Aorta (tissue), 5 donors: ENCODE results near the gene TP53BP2. TPM values are rescaled to one million over a fixed set of nuclear protein-coding genes. Genes with fewer than 3 reads are reported as not detected.

Experiments
- ATAC-seq: fragments of 200-7000 bp; cut with Tn5 transposase; one replicate; pipeline ENCODE4 v1.9.1; 2022; ENCODE audit warnings: moderate library complexity; ENCODE audit not compliant: low FRiP score
- DNase-seq, 2 donors: peaks; one replicate each; pipeline ENCODE4 v3.0.0-alpha.2; 2020
- H3K27ac ChIP-seq, 2 donors: one replicate each; pipeline ENCODE4 v1.5.1; 2013; ENCODE audit warnings: low read length in 2 of 2, mild to moderate bottlenecking in 2 of 2, moderate library complexity in 2 of 2, control low read depth in 1 of 2, inconsistent platforms in 1 of 2, low read depth in 1 of 2
- H3K27me3 ChIP-seq, 2 donors: one replicate each; pipeline ENCODE4 v1.6.1; 2013; ENCODE audit warnings: control low read depth in 1 of 2, low read length in 1 of 2, mild to moderate bottlenecking in 1 of 2, moderate library complexity in 1 of 2; ENCODE audit not compliant: insufficient read depth in 2 of 2, control insufficient read depth in 1 of 2
- H3K36me3 ChIP-seq, 2 donors: one replicate each; pipeline ENCODE4 v1.6.1; 2013; ENCODE audit warnings: control low read depth in 1 of 2, low read length in 1 of 2, mild to moderate bottlenecking in 1 of 2; ENCODE audit not compliant: insufficient read depth in 2 of 2, control insufficient read depth in 1 of 2
- H3K4me1 ChIP-seq, 2 donors: one replicate each; pipeline ENCODE4 v1.6.1; 2013; ENCODE audit warnings: low read length in 2 of 2, control low read depth in 1 of 2, mild to moderate bottlenecking in 1 of 2, moderate library complexity in 1 of 2; ENCODE audit not compliant: insufficient read depth in 2 of 2, control insufficient read depth in 1 of 2
- H3K4me3 ChIP-seq, 2 donors: one replicate each; pipeline ENCODE4 v1.5.1; 2013; ENCODE audit warnings: low read length in 2 of 2, control low read depth in 1 of 2, mild to moderate bottlenecking in 1 of 2
- H3K9me3 ChIP-seq: one replicate; pipeline ENCODE4 v1.6.1; 2013; ENCODE audit warnings: mild to moderate bottlenecking, low read length; ENCODE audit not compliant: control insufficient read depth
- WGBS, 2 donors: extraction: QIAGEN DNeasy Blood & Tissue Kit; methylation state at CpG; one replicate each; pipeline ENCODE4 v1.1.7; 2013; 5-methylcytosine and 5-hydroxymethylcytosine counted together
- intact Hi-C, 2 donors: fragments of 100-400 bp; cut with DNase I; formaldehyde crosslinking; loops; one replicate each; pipeline versions ENCODE4 v1.14.2 to v1.15.0; 2022
- polyA plus RNA-seq, 2 donors: library from polyadenylated mRNA; stranded (reverse); fragments of 200-250 nt; gene quantifications; one replicate each; pipeline ENCODE4 v1.2.3, GENCODE V29; 2013
- total RNA-seq, 2 donors: library from RNA; stranded (reverse); fragmentation: NEBNext Ultra II Directional; extraction: Animal tissue kit (Norgen Biotek cat#: 25700); gene quantifications; one replicate each; pipeline ENCODE4 v1.2.1, GENCODE V29; 2021
- donor health status: healthy with polysubstance abuse.
- donor health status: Bipolar disorder and iron deficiency.
- donor health status: DM: no; HTN: no; CAD: no.
- donor health status: DM: no; HTN: no; CAD: no.
- donor health status: DM: yes; HTN: yes; CAD: no.

Gene TP53BP2
- total and polyA plus RNA-seq, 4 donors: 10.3 to 83.9 (median 41.4) TPM

DNA sequence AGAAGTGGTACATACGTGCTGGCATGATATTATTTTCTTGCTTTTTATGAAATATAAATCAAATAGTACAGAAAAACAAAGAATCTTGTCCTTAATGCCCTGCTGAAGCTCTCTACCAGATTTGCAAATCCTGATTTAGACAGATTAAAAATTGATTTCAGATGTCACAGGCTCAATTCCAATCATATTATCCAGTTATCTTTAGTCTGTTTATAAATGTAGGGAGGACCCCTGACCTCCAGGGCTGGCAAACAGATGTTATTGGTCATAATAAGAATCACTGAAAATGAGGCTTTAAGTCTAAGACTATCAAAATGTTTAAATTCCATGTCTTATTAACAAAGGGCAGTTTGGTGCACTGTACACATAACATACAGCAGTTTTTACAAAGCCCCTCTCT is 62.1 kb downstream of the TP53BP2 start:
- ATAC-seq (no peak), DNase-seq (no peak)
- intact Hi-C loops: loop anchor here in 1 of 2 donors (5.0 kb wide), 1 partner anchor 44 kb away; no protein-coding TSS in a partner anchor
- H3K36me3 ChIP-seq: peaks cover 0 to 6% of the 10 kb centered on the region in 2 donors
- WGBS, 2 donors: 36 to 83% methylated on average over 1 of the region's 1 CpG
- H3K27ac ChIP-seq: no peak overlapping the region
- H3K4me1 ChIP-seq: peaks cover 2% of the 10 kb centered on the region in 2 donors
- H3K27me3 ChIP-seq: no peaks in the 10 kb centered on the region
- H3K4me3 ChIP-seq: no peak overlapping the region
- H3K9me3 ChIP-seq: no peaks in the 10 kb centered on the region

DNA sequence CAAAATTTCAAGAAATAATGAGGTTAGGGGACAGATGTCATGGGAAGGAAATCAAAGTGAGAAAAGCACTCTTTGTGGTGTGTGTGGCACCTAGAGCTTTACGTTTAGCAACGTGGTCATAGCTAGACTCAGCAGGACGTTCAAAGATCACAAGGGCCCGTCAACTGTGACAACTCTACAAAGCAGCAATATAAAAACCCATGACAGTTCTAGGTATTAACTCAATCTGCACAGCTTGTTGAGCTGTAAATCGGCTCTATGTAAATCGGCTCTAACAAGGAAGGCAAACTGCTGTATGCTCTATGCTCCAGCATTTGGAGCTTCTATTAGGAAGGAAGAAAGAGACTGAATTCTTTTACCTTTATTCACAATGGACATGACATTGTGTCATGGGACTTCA is 64.8 kb downstream of the TP53BP2 start:
- ATAC-seq: no peak
- H3K27ac ChIP-seq: no peak overlapping the region
- DNase-seq: no peak
- H3K36me3 ChIP-seq: peaks cover 0 to 6% of the 10 kb centered on the region in 2 donors
- H3K9me3 ChIP-seq: no peaks in the 10 kb centered on the region
- 53 to 72% methylated on average over 6 of the region's 6 CpGs for WGBS, 2 donors
- intact Hi-C loops: loop anchor here in 1 of 2 donors (5.0 kb wide), 1 partner anchor 46 kb away; no protein-coding TSS in a partner anchor
- H3K4me3 ChIP-seq: no peak overlapping the region
- peaks cover 0 to 2% of the 10 kb centered on the region in 2 donors for H3K4me1 ChIP-seq
- H3K27me3 ChIP-seq: no peaks in the 10 kb centered on the region

DNA sequence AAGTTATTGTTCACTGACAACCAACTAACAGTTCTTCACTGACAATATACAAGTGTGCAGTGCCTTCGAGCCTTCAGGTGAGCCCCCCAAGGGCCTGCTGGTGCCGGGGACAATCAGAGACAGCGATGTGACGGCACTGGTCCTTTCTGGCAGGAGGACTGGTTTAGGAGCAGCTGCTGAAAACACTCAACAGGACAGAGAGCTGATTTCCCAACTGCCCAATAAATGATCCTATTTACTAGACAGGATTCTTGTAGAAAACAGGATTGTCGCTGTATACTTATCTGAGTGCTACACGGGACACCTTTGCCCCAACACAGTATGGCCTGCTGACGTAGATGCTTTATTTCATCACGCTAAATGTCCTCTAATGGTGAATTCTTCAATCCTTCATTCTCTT is 65.4 kb downstream of the TP53BP2 start:
- H3K4me3 ChIP-seq: no peak overlapping the region
- no peaks in the 10 kb centered on the region for H3K9me3 ChIP-seq
- DNase-seq (no peak), ATAC-seq (no peak)
- H3K27me3 ChIP-seq: no peaks in the 10 kb centered on the region
- H3K4me1 ChIP-seq: peaks cover 0 to 2% of the 10 kb centered on the region in 2 donors
- peaks cover 0 to 6% of the 10 kb centered on the region in 2 donors for H3K36me3 ChIP-seq
- intact Hi-C loops: loop anchor here in 1 of 2 donors (5.0 kb wide), 1 partner anchor 47 kb away; no protein-coding TSS in a partner anchor
- H3K27ac ChIP-seq: no peak overlapping the region
- 91 to 92% methylated on average over 8 of the region's 8 CpGs for WGBS, 2 donors

DNA sequence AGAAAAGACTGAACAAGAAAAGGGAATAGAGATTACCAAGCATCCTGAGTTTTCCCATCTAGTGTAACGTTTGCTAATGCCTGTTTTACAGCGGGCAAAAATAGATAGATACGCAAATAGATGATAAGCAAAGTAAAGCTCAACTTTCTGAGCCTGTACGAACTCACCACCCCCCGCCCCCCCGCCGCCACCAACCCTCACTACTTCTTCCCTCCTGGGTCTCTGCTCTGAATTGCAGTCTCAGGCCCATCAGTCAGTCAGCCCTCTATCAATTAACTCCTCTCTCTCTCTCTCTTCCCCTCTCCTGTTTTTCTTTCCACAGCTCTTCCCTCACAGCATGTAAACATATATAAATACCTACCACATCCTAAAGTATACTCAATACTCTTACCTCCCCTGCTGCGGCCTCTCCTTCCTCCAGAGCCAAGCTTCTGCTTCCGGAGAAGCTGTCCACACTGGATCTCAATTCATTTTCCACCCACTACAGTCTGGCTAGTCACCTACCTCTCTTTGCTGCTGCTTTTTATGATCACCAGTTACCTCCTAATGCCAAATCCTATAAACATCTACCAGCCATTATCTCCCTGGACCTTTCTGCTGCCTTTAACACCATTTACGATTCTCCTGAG is 68.8 kb downstream of the TP53BP2 start:
- no peak overlapping the region for H3K4me3 ChIP-seq
- no peak for ATAC-seq
- no peaks in the 10 kb centered on the region for H3K27me3 ChIP-seq
- DNase-seq: no peak
- H3K4me1 ChIP-seq: peaks cover 0 to 4% of the 10 kb centered on the region in 2 donors
- intact Hi-C loops: no loop called here
- H3K27ac ChIP-seq: peak overlapping the region in 1 of 2 donors; percentile 34
- 68 to 73% methylated on average over 10 of the region's 10 CpGs for WGBS, 2 donors
- no peaks in the 10 kb centered on the region for H3K9me3 ChIP-seq
- peaks cover 0 to 4% of the 10 kb centered on the region in 2 donors for H3K36me3 ChIP-seq

DNA sequence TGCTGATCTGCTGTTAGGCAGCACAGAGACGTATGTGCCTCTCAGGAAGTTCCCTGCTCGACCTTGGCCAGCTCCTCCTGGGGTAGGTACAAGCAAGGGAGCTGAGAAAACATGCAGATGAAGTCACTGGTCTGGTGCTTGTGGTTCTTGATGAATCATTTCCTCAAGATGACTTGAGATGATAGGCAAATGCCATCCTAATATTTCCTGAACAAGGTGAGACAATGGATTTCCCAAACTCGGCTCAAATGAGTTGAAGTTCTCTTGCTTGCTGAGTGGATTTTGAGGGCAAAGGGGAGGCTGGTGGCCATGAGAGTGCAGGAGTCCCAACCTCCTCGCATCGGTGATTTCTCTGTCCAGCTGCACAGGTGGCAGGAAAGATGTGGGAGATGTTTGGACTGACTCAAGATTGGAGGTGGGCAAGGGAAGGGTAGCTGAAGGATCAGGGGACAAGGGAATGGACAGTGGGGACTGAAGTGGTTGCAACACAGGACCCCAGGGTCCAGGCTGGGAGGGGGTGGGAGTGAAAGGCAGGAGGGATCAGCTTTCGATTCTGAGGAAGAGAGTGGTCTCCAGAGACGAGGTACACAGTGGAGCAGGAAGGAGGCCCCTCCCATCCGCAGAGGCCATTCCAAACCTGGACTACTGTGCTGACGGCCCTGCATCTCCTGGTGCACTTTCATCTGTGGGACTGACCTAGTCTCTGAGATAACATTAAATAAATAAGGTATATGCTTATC is 69.5 kb downstream of the TP53BP2 start:
- 40 to 47% methylated on average over 9 of the region's 9 CpGs for WGBS, 2 donors
- Histone ChIP-seq H3K36me3 (peaks cover 0 to 4% of the 10 kb centered on the region in 2 donors), H3K9me3 (no peaks in the 10 kb centered on the region), H3K27me3 (no peaks in the 10 kb centered on the region), H3K27ac (peak overlapping the region; percentile 24 to 57), H3K4me1 (peaks cover 0 to 5% of the 10 kb centered on the region in 2 donors), H3K4me3 (no peak overlapping the region)
- no peak for DNase-seq
- intact Hi-C loops: no loop called here
- ATAC-seq: no peak

DNA sequence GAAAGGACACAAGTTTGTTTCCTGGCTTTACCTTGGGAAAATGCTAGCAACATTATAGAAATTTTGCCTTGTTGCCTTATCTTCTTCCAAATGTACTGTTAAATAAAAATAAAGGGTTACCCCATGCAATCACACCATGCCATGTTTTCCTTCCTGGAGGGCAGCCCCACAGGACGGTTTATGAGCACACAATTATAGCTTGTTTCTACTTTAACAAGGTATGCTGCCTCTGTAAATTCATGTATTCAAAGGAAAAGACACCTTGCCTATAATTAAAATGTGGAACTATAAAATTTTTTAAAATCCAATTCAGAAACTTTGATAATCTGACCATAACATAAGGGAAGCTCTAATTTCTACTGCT is 70.1 kb downstream of the TP53BP2 start:
- no peak for DNase-seq
- Histone ChIP-seq H3K9me3 (no peaks in the 10 kb centered on the region), H3K4me1 (peaks cover 0 to 5% of the 10 kb centered on the region in 2 donors), H3K36me3 (peaks cover 2 to 4% of the 10 kb centered on the region in 2 donors), H3K4me3 (no peak overlapping the region), H3K27ac (peak overlapping the region in 1 of 2 donors; percentile 57), H3K27me3 (no peaks in the 10 kb centered on the region)
- WGBS, 2 donors: 6 to 18% methylated on average over 1 of the region's 1 CpG
- intact Hi-C loops: no loop called here
- ATAC-seq: no peak

DNA sequence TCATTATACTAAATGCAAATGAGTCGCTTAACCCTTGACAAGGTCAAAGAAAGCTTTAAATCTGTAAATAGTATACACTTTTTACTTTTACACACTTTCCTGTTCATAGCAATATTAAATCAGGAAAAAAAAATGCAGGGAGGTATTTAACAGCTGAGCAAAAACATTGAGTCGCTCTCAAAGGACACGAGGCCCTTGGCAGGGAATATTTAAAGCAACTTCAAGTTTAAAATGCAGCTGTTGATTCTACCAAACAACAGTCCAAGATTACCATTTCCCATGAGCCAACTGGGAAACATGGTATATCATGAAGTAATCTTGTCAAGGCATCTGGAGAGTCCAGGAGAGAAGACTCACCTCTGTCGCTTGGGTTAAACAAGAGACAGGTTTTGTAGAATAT is 70.7 kb downstream of the TP53BP2 start:
- no peak overlapping the region for H3K4me3 ChIP-seq
- peaks cover 4 to 5% of the 10 kb centered on the region in 2 donors for H3K36me3 ChIP-seq
- H3K27ac ChIP-seq: no peak overlapping the region
- intact Hi-C loops: no loop called here
- H3K4me1 ChIP-seq: peaks cover 0 to 5% of the 10 kb centered on the region in 2 donors
- ATAC-seq (no peak), DNase-seq (no peak)
- no peaks in the 10 kb centered on the region for H3K9me3 ChIP-seq
- H3K27me3 ChIP-seq: no peaks in the 10 kb centered on the region
- 30 to 38% methylated on average over 4 of the region's 4 CpGs for WGBS, 2 donors

DNA sequence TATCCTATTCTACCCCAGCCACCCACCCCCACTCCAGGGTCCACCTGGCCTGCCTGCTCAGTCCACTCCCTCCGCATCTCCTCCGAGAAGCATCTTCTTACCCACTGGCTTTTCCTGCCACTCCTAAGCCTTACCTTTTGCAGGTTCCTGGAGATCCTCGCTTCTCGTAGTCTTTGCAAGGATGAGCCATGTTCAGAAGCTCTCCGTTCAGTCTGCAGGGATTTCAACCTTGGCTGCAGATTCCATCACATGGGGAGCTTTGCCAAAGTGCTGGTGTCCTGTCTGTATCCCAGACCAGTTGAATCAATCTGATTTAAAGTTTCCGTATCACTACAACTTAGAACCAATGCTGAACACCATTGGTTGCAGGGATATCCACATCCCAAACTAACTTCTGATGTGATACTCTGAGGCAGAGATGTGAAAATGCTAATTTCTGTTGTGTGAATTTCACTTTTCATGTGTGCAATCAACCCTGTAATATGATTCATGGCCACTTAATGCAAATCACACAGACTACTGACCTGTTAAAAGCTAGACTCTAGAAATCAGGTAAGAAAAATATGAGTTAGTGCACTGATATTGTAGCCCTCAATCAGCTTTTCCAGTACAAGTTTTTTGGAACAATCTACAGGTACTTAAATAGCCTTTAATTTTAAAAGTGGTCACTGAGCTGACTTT is 71.5 kb downstream of the TP53BP2 start:
- Histone ChIP-seq H3K27me3 (no peaks in the 10 kb centered on the region), H3K4me1 (peaks cover 0 to 5% of the 10 kb centered on the region in 2 donors), H3K27ac (peak overlapping the region in 1 of 2 donors; percentile 12), H3K4me3 (no peak overlapping the region), H3K9me3 (no peaks in the 10 kb centered on the region), H3K36me3 (peaks cover 4 to 8% of the 10 kb centered on the region in 2 donors)
- DNase-seq (no peak), ATAC-seq (no peak)
- WGBS, 2 donors: 91% methylated on average over 6 of the region's 6 CpGs
- intact Hi-C loops: no loop called here
